ENCODE measurements around the gene TSR3.

DNA sequence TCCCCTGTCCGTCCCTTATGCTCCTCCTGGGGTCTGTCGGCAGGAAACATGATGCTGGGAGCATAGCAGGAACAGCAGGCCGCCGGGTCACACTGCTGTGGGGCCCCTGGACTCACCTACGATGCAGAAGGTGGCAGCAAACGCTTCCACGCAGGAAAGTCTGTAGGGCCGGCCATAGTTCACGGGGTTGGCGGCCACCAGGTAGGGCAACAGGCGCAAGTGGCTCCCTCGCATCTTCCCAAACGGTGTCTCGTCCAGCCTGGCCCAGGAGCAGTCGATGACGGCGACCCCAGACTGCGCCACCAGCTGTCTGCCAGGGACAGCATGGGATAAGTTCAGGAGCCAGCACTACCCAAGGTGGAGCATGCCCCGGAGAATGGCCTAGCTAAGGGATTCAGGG lies 987 bp downstream of the TSR3 start:
- TF ChIP-seq, protein P1, sequence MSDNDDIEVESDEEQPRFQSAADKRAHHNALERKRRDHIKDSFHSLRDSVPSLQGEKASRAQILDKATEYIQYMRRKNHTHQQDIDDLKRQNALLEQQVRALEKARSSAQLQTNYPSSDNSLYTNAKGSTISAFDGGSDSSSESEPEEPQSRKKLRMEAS (IDR thresholded peaks at IDR 0.05), result no peak
- no peak for TF ChIP-seq YY1 (IDR thresholded peaks at IDR 0.05)
- TF ChIP-seq FOXA1 (IDR thresholded peaks at IDR 0.05), result no peak
- TF ChIP-seq, protein P2, sequence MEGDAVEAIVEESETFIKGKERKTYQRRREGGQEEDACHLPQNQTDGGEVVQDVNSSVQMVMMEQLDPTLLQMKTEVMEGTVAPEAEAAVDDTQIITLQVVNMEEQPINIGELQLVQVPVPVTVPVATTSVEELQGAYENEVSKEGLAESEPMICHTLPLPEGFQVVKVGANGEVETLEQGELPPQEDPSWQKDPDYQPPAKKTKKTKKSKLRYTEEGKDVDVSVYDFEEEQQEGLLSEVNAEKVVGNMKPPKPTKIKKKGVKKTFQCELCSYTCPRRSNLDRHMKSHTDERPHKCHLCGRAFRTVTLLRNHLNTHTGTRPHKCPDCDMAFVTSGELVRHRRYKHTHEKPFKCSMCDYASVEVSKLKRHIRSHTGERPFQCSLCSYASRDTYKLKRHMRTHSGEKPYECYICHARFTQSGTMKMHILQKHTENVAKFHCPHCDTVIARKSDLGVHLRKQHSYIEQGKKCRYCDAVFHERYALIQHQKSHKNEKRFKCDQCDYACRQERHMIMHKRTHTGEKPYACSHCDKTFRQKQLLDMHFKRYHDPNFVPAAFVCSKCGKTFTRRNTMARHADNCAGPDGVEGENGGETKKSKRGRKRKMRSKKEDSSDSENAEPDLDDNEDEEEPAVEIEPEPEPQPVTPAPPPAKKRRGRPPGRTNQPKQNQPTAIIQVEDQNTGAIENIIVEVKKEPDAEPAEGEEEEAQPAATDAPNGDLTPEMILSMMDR (IDR thresholded peaks at IDR 0.05; ENCODE audit: low read depth, low read length, missing input control), result no peak
- no peak for TF ChIP-seq RAD21 (IDR thresholded peaks at IDR 0.05)
- TF ChIP-seq GABPA (IDR thresholded peaks at IDR 0.05 in 1 of 2, conservative IDR thresholded peaks at IDR 0.05 in 1 of 2), result no peak
- TF ChIP-seq, protein P3, sequence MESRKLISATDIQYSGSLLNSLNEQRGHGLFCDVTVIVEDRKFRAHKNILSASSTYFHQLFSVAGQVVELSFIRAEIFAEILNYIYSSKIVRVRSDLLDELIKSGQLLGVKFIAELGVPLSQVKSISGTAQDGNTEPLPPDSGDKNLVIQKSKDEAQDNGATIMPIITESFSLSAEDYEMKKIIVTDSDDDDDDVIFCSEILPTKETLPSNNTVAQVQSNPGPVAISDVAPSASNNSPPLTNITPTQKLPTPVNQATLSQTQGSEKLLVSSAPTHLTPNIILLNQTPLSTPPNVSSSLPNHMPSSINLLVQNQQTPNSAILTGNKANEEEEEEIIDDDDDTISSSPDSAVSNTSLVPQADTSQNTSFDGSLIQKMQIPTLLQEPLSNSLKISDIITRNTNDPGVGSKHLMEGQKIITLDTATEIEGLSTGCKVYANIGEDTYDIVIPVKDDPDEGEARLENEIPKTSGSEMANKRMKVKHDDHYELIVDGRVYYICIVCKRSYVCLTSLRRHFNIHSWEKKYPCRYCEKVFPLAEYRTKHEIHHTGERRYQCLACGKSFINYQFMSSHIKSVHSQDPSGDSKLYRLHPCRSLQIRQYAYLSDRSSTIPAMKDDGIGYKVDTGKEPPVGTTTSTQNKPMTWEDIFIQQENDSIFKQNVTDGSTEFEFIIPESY (IDR thresholded peaks at IDR 0.05), result no peak
- no peak for TF ChIP-seq TAF1 (conservative IDR thresholded peaks at IDR 0.05)

Data from liver (tissue), 3 donors.